A549 (cell line): ENCODE data around the gene TOM1L1. TPM values are rescaled to one million over a fixed set of nuclear protein-coding genes. Genes with fewer than 3 reads are reported as not detected.

Experiments
- ATAC-seq, 2 experiments: fragments of 200-7000 bp in 1 of 2; fragments of >200 bp in 1 of 2; cut with Nextera tagmentation in 1 of 2; cut with Tn5 transposase in 1 of 2; 3 replicates each; pipeline versions ENCODE4 v1.8.0 to v1.9.1; 2018 to 2020; ENCODE audit warnings: mild to moderate bottlenecking in 1 of 2, moderate library complexity in 1 of 2
- CTCF ChIA-PET: fragments of 300-600 bp; sonication (Branson Sonifier 250); formaldehyde crosslinking; extraction: SDS; loops from one replicate; lab custom pipeline; 2021; ENCODE audit warnings: antibody characterized with exemption, inconsistent platforms; lab: Yijun Ruan, JAX
- POLR2A ChIA-PET: fragments of 350-600 bp; formaldehyde crosslinking; extraction: SDS; loops from one replicate; lab custom pipeline; 2021; ENCODE audit warnings: antibody characterized with exemption, inconsistent platforms; lab: Yijun Ruan, JAX
- DNase-seq, 2 experiments: peaks; one replicate each; pipeline versions ENCODE4 v3.0.0 to v3.0.0-alpha.2; 2011 to 2016; ENCODE audit warnings: low read depth in 1 of 2, low spot score in 1 of 2
- FAIRE-seq: peaks from 2 replicates; lab custom pipeline; 2011; peaks lifted over from hg19 to GRCh38; lab: Jason Lieb, UNC
- H3K27ac ChIP-seq, 2 experiments: fragments of >200 bp; sonication (Bioruptor Twin); formaldehyde crosslinking; 3 replicates each; pipeline ENCODE4 v1.5.1; 2016 to 2017
- H3K4me1 ChIP-seq: fragments of >200 bp; sonication (Bioruptor Twin); formaldehyde crosslinking; 3 replicates; pipeline ENCODE4 v1.6.1; 2016
- H3K4me2 ChIP-seq: fragments of >200 bp; sonication (Bioruptor Twin); formaldehyde crosslinking; 3 replicates; pipeline ENCODE4 v1.6.1; 2016
- H3K4me3 ChIP-seq: fragments of >200 bp; sonication (Bioruptor Twin); formaldehyde crosslinking; 3 replicates; pipeline ENCODE4 v1.5.1; 2016
- H3K9me3 ChIP-seq: fragments of >200 bp; sonication (Bioruptor Twin); formaldehyde crosslinking; 3 replicates; pipeline ENCODE4 v1.6.1; 2016
- CHD2 ChIP-seq: fragments of 150-350 bp; IDR thresholded peaks from 2 replicates; pipeline ENCODE4 v1.6.1; 2014; ENCODE audit warnings: low read length; ENCODE audit not compliant: partially characterized antibody
- CHD4 ChIP-seq: fragments of 200-600 bp; sonication (generic); IDR thresholded peaks from 2 replicates; pipeline ENCODE4 v1.6.1; 2016; ENCODE audit warnings: antibody characterized with exemption, mild to moderate bottlenecking, borderline replicate concordance
- ESRRA ChIP-seq: fragments of 150-350 bp; IDR thresholded peaks from 2 replicates; pipeline ENCODE4 v1.6.1; 2014; ENCODE audit warnings: mild to moderate bottlenecking, low read length, borderline replicate concordance
- FOXS1 ChIP-seq: fragments of 250-450 bp; sonication (Bioruptor Pico); IDR thresholded peaks from 2 replicates; pipeline ENCODE4 v1.5.0; 2020; ENCODE audit warnings: mild to moderate bottlenecking, moderate library complexity
- GATA3 ChIP-seq: IDR thresholded peaks from 2 replicates; pipeline ENCODE4 v1.6.1; 2012; ENCODE audit warnings: borderline replicate concordance
- HDAC2 ChIP-seq: fragments of 200-600 bp; sonication (generic); IDR thresholded peaks from 2 replicates; pipeline ENCODE4 v1.6.1; 2016
- HOXA7 ChIP-seq: fragments of 250-450 bp; sonication (Bioruptor Pico); IDR thresholded peaks from 2 replicates; pipeline ENCODE4 v1.5.0; 2020; ENCODE audit warnings: mild to moderate bottlenecking, moderate library complexity
- HOXB5 ChIP-seq: fragments of 250-450 bp; sonication (Bioruptor Pico); IDR thresholded peaks from 2 replicates; pipeline ENCODE4 v1.5.0; 2020; ENCODE audit warnings: mild to moderate bottlenecking, moderate library complexity
- JUN ChIP-seq, 2 experiments: fragments of >200 bp; sonication (Bioruptor Twin); formaldehyde crosslinking; IDR thresholded peaks; 2 replicates in 1 of 2; 3 replicates in 1 of 2; pipeline ENCODE4 v1.6.1; 2016 to 2017
- JUNB ChIP-seq: fragments of >200 bp; sonication (Bioruptor Twin); formaldehyde crosslinking; IDR thresholded peaks from 2 replicates; pipeline ENCODE4 v1.6.1; 2016
- MYC ChIP-seq: IDR thresholded peaks from 2 replicates; pipeline ENCODE4 v1.6.1; 2012; ENCODE audit warnings: mild to moderate bottlenecking, inconsistent platforms, low read length, improper control_type of control experiment, borderline replicate concordance
- NR3C1 ChIP-seq: fragments of >200 bp; sonication (Bioruptor Twin); formaldehyde crosslinking; IDR thresholded peaks from 3 replicates; pipeline ENCODE4 v1.6.1; 2017
- PHF8 ChIP-seq: fragments of 200-600 bp; sonication (generic); IDR thresholded peaks from 2 replicates; pipeline ENCODE4 v1.6.1; 2016; ENCODE audit warnings: low read depth, mild to moderate bottlenecking, antibody characterized with exemption, moderate library complexity, borderline replicate concordance
- POLR2A ChIP-seq: IDR thresholded peaks from 2 replicates; pipeline ENCODE4 v1.6.1; 2012; ENCODE audit warnings: mild to moderate bottlenecking, low read length
- POLR2AphosphoS2 ChIP-seq: conservative IDR thresholded peaks from 2 replicates; pipeline ENCODE4 v1.6.1; 2012; ENCODE audit warnings: low read length, improper control_type of control experiment, inconsistent platforms
- RARB ChIP-seq: fragments of 250-450 bp; sonication (Bioruptor Pico); IDR thresholded peaks from 2 replicates; pipeline ENCODE4 v1.8.0; 2021; ENCODE audit warnings: mild to moderate bottlenecking, moderate library complexity
- RCOR1 ChIP-seq: fragments of 150-350 bp; IDR thresholded peaks from 2 replicates; pipeline ENCODE4 v1.6.1; 2014; ENCODE audit warnings: antibody characterized with exemption, low read length, low read depth
- ZFP36 ChIP-seq: fragments of 450-650 bp; IDR thresholded peaks from 2 replicates; pipeline ENCODE4 v1.6.1; 2014; ENCODE audit warnings: borderline replicate concordance; ENCODE audit not compliant: partially characterized antibody
- ZNF302 ChIP-seq: fragments of 250-450 bp; sonication (Bioruptor Pico); IDR thresholded peaks from 2 replicates; pipeline ENCODE4 v1.9.0; 2021; ENCODE audit warnings: inconsistent platforms, mild to moderate bottlenecking, moderate library complexity
- WGBS: methylation state at CpG from one replicate; pipeline ENCODE4 v1.1.6; 2017; ENCODE audit errors: missing lambda C conversion rate; 5-methylcytosine and 5-hydroxymethylcytosine counted together
- polyA plus RNA-seq, 4 experiments: library from polyadenylated mRNA; depleted of rRNA in 3 of 4; stranded (reverse); fragments of >200 nt; fragmentation: RNase III in 1 of 4; extraction: RNeasy Plus Mini Kit Qiagen cat#74134 plus additional on column Dnase treatment in 1 of 4; gene quantifications; 2 replicates in 3 of 4; 3 replicates in 1 of 4; pipeline ENCODE4 v1.2.3, GENCODE V29; 2011 to 2017
- TF ChIP-seq, protein P1 (sequence below): fragments of 200-600 bp; sonication (generic); IDR thresholded peaks from 2 replicates; pipeline ENCODE4 v1.6.1; 2016; ENCODE audit warnings: antibody characterized with exemption, mild to moderate bottlenecking, moderate library complexity
- TF ChIP-seq, protein P2 (sequence below): fragments of 250-450 bp; sonication (Bioruptor Pico); IDR thresholded peaks from 2 replicates; pipeline ENCODE4 v1.5.0; 2020; ENCODE audit warnings: low read depth, mild to moderate bottlenecking, moderate library complexity
- TF ChIP-seq, protein P3 (sequence below): fragments of >200 bp; sonication (Bioruptor Twin); formaldehyde crosslinking; IDR thresholded peaks from 3 replicates; pipeline ENCODE4 v1.5.1; 2016
- TF ChIP-seq, protein P4 (sequence below): fragments of 150-350 bp; IDR thresholded peaks from 2 replicates; pipeline ENCODE4 v1.6.1; 2014; ENCODE audit warnings: low read depth, mild to moderate bottlenecking, low read length

The TOM1L1 gene
- polyA plus RNA-seq, 2 of the 4 experiments (the other 2 are of a cell fraction): 53.4 to 117 TPM

DNA sequence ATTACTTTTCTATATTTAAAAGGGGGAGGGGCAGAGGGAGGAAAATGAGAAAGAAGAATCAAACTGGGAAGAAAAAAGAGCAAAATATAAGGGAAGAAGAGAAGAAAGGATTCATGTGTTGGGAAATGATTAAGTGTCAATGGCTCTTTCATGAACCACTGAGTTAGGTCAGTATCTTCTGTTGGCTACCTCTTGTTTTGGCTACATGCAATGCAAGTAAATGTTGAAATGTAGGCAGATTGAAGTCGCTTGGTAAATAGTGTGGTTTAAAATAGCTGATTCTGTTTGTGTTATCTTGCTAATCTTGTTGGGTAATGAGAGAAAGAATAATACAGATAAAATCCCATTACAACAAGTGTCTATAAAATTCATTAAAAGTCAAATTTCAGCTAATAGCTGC, 40.6 kb downstream of the TOM1L1 start:
- no peak for TF ChIP-seq RCOR1
- TF ChIP-seq, protein P1, sequence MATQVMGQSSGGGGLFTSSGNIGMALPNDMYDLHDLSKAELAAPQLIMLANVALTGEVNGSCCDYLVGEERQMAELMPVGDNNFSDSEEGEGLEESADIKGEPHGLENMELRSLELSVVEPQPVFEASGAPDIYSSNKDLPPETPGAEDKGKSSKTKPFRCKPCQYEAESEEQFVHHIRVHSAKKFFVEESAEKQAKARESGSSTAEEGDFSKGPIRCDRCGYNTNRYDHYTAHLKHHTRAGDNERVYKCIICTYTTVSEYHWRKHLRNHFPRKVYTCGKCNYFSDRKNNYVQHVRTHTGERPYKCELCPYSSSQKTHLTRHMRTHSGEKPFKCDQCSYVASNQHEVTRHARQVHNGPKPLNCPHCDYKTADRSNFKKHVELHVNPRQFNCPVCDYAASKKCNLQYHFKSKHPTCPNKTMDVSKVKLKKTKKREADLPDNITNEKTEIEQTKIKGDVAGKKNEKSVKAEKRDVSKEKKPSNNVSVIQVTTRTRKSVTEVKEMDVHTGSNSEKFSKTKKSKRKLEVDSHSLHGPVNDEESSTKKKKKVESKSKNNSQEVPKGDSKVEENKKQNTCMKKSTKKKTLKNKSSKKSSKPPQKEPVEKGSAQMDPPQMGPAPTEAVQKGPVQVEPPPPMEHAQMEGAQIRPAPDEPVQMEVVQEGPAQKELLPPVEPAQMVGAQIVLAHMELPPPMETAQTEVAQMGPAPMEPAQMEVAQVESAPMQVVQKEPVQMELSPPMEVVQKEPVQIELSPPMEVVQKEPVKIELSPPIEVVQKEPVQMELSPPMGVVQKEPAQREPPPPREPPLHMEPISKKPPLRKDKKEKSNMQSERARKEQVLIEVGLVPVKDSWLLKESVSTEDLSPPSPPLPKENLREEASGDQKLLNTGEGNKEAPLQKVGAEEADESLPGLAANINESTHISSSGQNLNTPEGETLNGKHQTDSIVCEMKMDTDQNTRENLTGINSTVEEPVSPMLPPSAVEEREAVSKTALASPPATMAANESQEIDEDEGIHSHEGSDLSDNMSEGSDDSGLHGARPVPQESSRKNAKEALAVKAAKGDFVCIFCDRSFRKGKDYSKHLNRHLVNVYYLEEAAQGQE: no peak
- no peak for TF ChIP-seq POLR2A
- no peak for TF ChIP-seq HOXA7 (CRISPR knock-in tag)
- no peak for TF ChIP-seq PHF8
- no peak for TF ChIP-seq ESRRA
- no peak for TF ChIP-seq RARB
- no peak for TF ChIP-seq ZNF302 (CRISPR knock-in tag)
- TF ChIP-seq JUN (IDR thresholded peaks at IDR 0.05): no peak
- TF ChIP-seq JUNB: no peak
- no peak for TF ChIP-seq MYC
- no peak for TF ChIP-seq FOXS1
- no peak for TF ChIP-seq CHD4
- TF ChIP-seq POLR2AphosphoS2: no peak
- TF ChIP-seq, protein P2, sequence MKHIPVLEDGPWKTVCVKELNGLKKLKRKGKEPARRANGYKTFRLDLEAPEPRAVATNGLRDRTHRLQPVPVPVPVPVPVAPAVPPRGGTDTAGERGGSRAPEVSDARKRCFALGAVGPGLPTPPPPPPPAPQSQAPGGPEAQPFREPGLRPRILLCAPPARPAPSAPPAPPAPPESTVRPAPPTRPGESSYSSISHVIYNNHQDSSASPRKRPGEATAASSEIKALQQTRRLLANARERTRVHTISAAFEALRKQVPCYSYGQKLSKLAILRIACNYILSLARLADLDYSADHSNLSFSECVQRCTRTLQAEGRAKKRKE (CRISPR knock-in tag): no peak
- ATAC-seq: no peak
- Histone ChIP-seq H3K27ac (no peak overlapping the region), H3K4me2 (no peak overlapping the region), H3K4me3 (no peak overlapping the region), H3K4me1 (no peaks in the 10 kb centered on the region), H3K9me3 (no peaks in the 10 kb centered on the region)
- POLR2A ChIA-PET: no interaction called here
- WGBS: 92% methylated on average over 1 of the region's 1 CpG
- peak; percentile 88 for FAIRE-seq
- CTCF ChIA-PET: no interaction called here
- DNase-seq: no peak

DNA sequence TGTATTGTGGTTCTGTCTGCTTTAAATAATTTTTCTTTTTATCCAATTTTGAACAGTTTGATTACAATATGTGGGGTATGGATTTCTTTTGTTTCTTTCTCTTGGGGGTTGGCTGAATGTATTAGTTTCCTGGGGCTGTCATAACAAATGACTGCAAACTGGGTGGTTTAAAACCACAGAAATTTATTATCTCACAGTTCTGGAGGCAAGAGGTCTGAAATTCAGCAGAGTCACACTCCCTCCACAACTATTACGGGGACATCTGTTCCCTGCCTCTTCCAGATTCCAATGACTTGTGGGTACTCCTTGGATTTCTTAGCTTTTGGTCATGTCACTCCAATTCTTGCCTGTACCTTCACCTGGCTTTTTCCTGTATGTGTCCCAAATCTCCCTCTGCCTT, 44.1 kb downstream of the TOM1L1 start:
- no peak for FAIRE-seq
- no peak for TF ChIP-seq NR3C1
- no peak for TF ChIP-seq HOXB5 (CRISPR knock-in tag)
- TF ChIP-seq CHD2: no peak
- no peak for TF ChIP-seq HDAC2
- no peak for TF ChIP-seq ZFP36
- TF ChIP-seq, protein P3, sequence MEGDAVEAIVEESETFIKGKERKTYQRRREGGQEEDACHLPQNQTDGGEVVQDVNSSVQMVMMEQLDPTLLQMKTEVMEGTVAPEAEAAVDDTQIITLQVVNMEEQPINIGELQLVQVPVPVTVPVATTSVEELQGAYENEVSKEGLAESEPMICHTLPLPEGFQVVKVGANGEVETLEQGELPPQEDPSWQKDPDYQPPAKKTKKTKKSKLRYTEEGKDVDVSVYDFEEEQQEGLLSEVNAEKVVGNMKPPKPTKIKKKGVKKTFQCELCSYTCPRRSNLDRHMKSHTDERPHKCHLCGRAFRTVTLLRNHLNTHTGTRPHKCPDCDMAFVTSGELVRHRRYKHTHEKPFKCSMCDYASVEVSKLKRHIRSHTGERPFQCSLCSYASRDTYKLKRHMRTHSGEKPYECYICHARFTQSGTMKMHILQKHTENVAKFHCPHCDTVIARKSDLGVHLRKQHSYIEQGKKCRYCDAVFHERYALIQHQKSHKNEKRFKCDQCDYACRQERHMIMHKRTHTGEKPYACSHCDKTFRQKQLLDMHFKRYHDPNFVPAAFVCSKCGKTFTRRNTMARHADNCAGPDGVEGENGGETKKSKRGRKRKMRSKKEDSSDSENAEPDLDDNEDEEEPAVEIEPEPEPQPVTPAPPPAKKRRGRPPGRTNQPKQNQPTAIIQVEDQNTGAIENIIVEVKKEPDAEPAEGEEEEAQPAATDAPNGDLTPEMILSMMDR: no peak
- no peak for TF ChIP-seq GATA3
- TF ChIP-seq HOXA7 (CRISPR knock-in tag): no peak
- TF ChIP-seq, protein P4, sequence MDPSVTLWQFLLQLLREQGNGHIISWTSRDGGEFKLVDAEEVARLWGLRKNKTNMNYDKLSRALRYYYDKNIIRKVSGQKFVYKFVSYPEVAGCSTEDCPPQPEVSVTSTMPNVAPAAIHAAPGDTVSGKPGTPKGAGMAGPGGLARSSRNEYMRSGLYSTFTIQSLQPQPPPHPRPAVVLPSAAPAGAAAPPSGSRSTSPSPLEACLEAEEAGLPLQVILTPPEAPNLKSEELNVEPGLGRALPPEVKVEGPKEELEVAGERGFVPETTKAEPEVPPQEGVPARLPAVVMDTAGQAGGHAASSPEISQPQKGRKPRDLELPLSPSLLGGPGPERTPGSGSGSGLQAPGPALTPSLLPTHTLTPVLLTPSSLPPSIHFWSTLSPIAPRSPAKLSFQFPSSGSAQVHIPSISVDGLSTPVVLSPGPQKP: no peak
- TF ChIP-seq, all 56 proteins: peak for 0
- peaks cover 5% of the 10 kb centered on the region for H3K4me1 ChIP-seq
- no peak for ATAC-seq
- no peak overlapping the region for H3K4me2 ChIP-seq
- DNase-seq: no peak
- no peaks in the 10 kb centered on the region for H3K9me3 ChIP-seq
- H3K4me3 ChIP-seq: no peak overlapping the region
- CTCF ChIA-PET: no interaction called here
- WGBS: 89% methylated on average over 1 of the region's 1 CpG
- H3K27ac ChIP-seq: no peak overlapping the region
- POLR2A ChIA-PET: no interaction called here
